HepG2 (cell line): ENCODE results near the gene UNC13D. TPM values are rescaled to one million over a fixed set of nuclear protein-coding genes. Genes with fewer than 3 reads are reported as not detected.

Experiments used
- ATAD3A ChIP-seq: sonication (generic); formaldehyde crosslinking; IDR thresholded peaks from 2 replicates; pipeline ENCODE4 v1.4.0; 2020; ENCODE audit warnings: missing genetic modification reagents
- CREM ChIP-seq, 2 experiments: sonication (generic) in 1 of 2; formaldehyde crosslinking in 1 of 2; IDR thresholded peaks; 2 replicates each; pipeline versions ENCODE4 v1.4.0 to v1.6.1; 2016 to 2020; ENCODE audit warnings: antibody characterized with exemption in 1 of 2, mild to moderate bottlenecking in 1 of 2, missing genetic modification reagents in 1 of 2
- EHMT2 ChIP-seq: fragments of 200-600 bp; sonication (generic); IDR thresholded peaks from 2 replicates; pipeline ENCODE4 v1.7.0; 2017; ENCODE audit warnings: antibody characterized with exemption, low read depth, low read length, borderline replicate concordance
- NFRKB ChIP-seq: fragments of 450-650 bp; IDR thresholded peaks from 2 replicates; pipeline ENCODE4 v1.6.1; 2017
- NR1H2 ChIP-seq: sonication (generic); formaldehyde crosslinking; IDR thresholded peaks from 2 replicates; pipeline ENCODE4 v1.8.1; 2022; ENCODE audit warnings: low read depth, missing genetic modification reagents, borderline replicate concordance
- RBM39 ChIP-seq: fragments of 200-400 bp; formaldehyde crosslinking; IDR thresholded peaks from one replicate; pipeline ENCODE4 v1.6.1; 2018; ENCODE audit warnings: antibody characterized with exemption, mild to moderate bottlenecking, low read depth, low read length; ENCODE audit not compliant: poor library complexity, severe bottlenecking
- SRSF4 ChIP-seq: fragments of 200-400 bp; formaldehyde crosslinking; IDR thresholded peaks from one replicate; pipeline ENCODE4 v1.6.1; 2018; ENCODE audit warnings: mild to moderate bottlenecking, low read depth, low read length, moderate library complexity; ENCODE audit not compliant: poor library complexity, severe bottlenecking
- ZFYVE20 ChIP-seq: sonication (generic); formaldehyde crosslinking; IDR thresholded peaks from 2 replicates; pipeline ENCODE4 v1.8.0; 2023; ENCODE audit warnings: low read depth, mild to moderate bottlenecking, moderate library complexity, missing genetic modification reagents, borderline replicate concordance
- ZNF317 ChIP-seq: sonication (generic); formaldehyde crosslinking; IDR thresholded peaks from 2 replicates; pipeline ENCODE4 v1.5.0; 2020; ENCODE audit warnings: mild to moderate bottlenecking, missing genetic modification reagents
- ZNF382 ChIP-seq: sonication (generic); formaldehyde crosslinking; IDR thresholded peaks from 2 replicates; pipeline ENCODE4 v1.5.0; 2020; ENCODE audit warnings: missing genetic modification reagents, mild to moderate bottlenecking, borderline replicate concordance
- ZNF460 ChIP-seq: sonication (generic); formaldehyde crosslinking; IDR thresholded peaks from 2 replicates; pipeline ENCODE4 v1.5.1; 2020; ENCODE audit warnings: missing genetic modification reagents, mild to moderate bottlenecking, borderline replicate concordance
- polyA plus RNA-seq, 8 experiments: library from polyadenylated mRNA; depleted of rRNA in 3 of 8; stranded (reverse) in 7 of 8; unstranded in 1 of 8; fragments of >200 nt; fragmentation: Illumina TruSeq in 4 of 8; extraction: Trizol in 4 of 8; gene quantifications; 2 replicates each; pipeline versions ENCODE4 v1.2.1 to v1.2.3, GENCODE V29; 2011 to 2016; ENCODE audit warnings: low read depth in 4 of 8, missing spikeins in 1 of 8, mixed read lengths in 1 of 8; ENCODE audit not compliant: insufficient read depth in 1 of 8
- total RNA-seq, 5 experiments: library from RNA; depleted of rRNA; stranded (reverse); fragments of >200 nt; fragmentation: Illumina TruSeq; extraction: Trizol; gene quantifications; 2 replicates each; pipeline ENCODE4 v1.2.3, GENCODE V29; 2016; ENCODE audit warnings: low read depth in 1 of 5
- TF ChIP-seq, protein P1 (sequence below): IDR thresholded peaks from 2 replicates; pipeline ENCODE4 v1.6.1; 2016
- TF ChIP-seq, protein P2 (sequence below): sonication (generic); formaldehyde crosslinking; IDR thresholded peaks from 2 replicates; pipeline ENCODE4 v1.8.1; 2023; ENCODE audit warnings: mild to moderate bottlenecking, inconsistent platforms, moderate library complexity, missing genetic modification reagents, borderline replicate concordance
- TF ChIP-seq, protein P3 (sequence below): sonication (generic); formaldehyde crosslinking; IDR thresholded peaks from 2 replicates; pipeline ENCODE4 v1.5.0; 2020; ENCODE audit warnings: missing genetic modification reagents

Gene UNC13D
- total and polyA plus RNA-seq, 2 of the 13 experiments (the other 11 are each of a cell fraction or from before 2014, with no cell fraction given), result 29.7 to 42.7 TPM

DNA sequence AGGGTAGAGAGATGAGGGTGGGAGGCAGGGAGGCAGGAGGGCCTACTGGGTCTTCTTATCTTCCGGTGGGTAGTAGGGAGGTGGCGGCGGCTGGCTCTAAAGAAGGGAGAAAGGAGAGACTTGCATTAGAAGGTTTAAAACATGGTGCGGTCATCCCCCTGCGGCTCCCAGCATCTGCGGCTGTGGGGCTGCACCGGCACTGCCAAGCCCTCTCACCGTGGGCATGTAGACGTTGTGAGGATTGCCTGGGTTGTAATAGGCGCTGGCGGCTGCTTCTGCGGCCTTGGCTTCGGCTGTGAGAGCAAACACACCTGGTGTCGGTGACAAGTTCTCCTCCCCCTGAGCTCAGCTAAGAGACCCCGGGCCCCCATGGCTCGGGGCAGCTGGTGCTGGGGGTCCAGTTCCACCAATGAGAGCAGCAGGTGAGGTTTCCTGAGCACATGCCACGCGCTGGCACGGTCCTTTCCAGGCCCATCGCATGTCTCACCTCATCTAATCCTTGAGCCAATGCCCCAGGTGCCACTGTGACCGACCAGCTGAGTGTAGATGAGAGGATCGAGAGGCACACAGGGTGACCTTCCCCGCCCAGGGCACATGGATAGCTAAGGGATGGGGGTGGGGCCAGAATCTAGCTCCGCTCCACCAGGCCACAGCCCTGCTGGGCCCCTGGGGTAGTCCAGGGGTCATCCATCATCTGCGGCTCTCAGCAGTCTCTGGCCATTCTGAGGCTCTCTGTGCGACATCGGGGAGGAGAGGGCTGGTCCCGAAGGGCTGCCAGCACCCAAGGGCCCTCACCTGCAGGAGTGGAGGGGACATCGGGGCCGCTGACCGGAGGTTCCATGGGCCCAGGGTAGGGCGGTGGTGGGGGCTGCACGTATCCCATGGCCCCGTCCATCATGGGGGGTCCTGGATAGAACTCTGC is 2.7 kb upstream of the UNC13D start (continued):
- TF ChIP-seq, protein P1, sequence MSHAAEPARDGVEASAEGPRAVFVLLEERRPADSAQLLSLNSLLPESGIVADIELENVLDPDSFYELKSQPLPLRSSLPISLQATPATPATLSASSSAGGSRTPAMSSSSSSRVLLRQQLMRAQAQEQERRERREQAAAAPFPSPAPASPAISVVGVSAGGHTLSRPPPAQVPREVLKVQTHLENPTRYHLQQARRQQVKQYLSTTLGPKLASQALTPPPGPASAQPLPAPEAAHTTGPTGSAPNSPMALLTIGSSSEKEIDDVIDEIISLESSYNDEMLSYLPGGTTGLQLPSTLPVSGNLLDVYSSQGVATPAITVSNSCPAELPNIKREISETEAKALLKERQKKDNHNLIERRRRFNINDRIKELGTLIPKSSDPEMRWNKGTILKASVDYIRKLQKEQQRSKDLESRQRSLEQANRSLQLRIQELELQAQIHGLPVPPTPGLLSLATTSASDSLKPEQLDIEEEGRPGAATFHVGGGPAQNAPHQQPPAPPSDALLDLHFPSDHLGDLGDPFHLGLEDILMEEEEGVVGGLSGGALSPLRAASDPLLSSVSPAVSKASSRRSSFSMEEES (CRISPR knock-in tag), result peak; percentile 60; the same call in 1 of the 2 replicates
- TF ChIP-seq SRSF4 (no peak), RBM39 (peak; percentile 92), ZNF317 (CRISPR knock-in tag) (peak; percentile 76), EHMT2 (no peak), ZFYVE20 (no peak), ATAD3A (CRISPR knock-in tag) (no peak), NFRKB (no peak), ZNF460 (CRISPR knock-in tag) (peak; percentile 24; the same call in 1 of the 2 replicates), NR1H2 (CRISPR knock-in tag) (peak; percentile 73; the same call in 1 of the 2 replicates), ZNF382 (CRISPR knock-in tag) (no peak), CREM (IDR thresholded peaks at IDR 0.05) (peak; percentile 82), CREM (CRISPR knock-in tag; IDR thresholded peaks at IDR 0.05) (no peak)
- TF ChIP-seq, protein P2, sequence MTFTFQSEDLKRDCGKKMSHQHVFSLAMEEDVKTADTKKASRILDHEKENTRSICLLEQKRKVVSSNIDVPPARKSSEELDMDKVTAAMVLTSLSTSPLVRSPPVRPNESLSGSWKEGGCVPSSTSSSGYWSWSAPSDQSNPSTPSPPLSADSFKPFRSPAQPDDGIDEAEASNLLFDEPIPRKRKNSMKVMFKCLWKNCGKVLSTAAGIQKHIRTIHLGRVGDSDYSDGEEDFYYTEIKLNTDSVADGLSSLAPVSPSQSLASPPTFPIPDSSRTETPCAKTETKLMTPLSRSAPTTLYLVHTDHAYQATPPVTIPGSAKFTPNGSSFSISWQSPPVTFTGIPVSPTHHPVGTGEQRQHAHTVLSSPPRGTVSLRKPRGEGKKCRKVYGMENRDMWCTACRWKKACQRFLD (CRISPR knock-in tag), result peak; percentile 89; the same call in 1 of the 2 replicates
- TF ChIP-seq, protein P3, sequence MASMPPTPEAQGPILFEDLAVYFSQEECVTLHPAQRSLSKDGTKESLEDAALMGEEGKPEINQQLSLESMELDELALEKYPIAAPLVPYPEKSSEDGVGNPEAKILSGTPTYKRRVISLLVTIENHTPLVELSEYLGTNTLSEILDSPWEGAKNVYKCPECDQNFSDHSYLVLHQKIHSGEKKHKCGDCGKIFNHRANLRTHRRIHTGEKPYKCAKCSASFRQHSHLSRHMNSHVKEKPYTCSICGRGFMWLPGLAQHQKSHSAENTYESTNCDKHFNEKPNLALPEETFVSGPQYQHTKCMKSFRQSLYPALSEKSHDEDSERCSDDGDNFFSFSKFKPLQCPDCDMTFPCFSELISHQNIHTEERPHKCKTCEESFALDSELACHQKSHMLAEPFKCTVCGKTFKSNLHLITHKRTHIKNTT (CRISPR knock-in tag), result no peak
